ENCODE data around the gene NRCAM. TPM values are rescaled to one million over a fixed set of nuclear protein-coding genes. Genes with fewer than 3 reads are reported as not detected.
"Not testable (repeated sequence)": the region's sequence is repeated elsewhere in the genome, so short reads cannot be mapped to it uniquely, and the experiment has no call there.

The NRCAM gene
- total RNA-seq, 1 experiment from 2014 or later, result 1.1 TPM

DNA sequence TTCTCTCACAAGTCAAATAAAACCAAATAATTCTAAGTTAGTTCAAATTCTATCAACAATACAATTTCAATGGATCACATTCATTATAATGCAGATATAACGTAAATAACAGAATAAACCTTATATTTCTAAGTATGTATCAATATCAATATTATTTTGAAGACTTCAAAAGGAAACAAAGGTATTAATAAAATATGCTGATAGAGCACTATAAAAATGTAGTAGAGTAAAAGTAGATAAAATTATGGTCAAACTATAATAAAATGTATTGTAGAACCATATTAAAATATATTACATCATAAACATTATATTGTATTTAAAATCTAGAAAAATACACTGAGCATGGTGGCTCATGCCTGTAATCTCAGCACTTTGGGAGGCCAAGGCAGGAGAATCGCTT, 23.5 kb upstream of the NRCAM start:
- ChIA-PET CTCF (interaction anchor here (0.6 kb wide), 2 partner anchors 23 to 1171 kb away, joined by 3 read pairs; partner anchors contain the start of gene NRCAM), POLR2A (no interaction called here)
- Mint-ChIP-seq H3K27ac (ENCODE audit: low read depth, unreplicated experiment) (no peak overlapping the region), H3K9me3 (ENCODE audit: unreplicated experiment) (no peaks in the 10 kb centered on the region), H3K27me3 (ENCODE audit: insufficient read depth, unreplicated experiment) (no peaks in the 10 kb centered on the region), H3K4me3 (ENCODE audit: unreplicated experiment) (no peak overlapping the region), H3K4me1 (ENCODE audit: insufficient read depth, unreplicated experiment) (no peaks in the 10 kb centered on the region), H3K36me3 (ENCODE audit: insufficient read depth, unreplicated experiment) (peaks cover 33% of the 10 kb centered on the region)
- no TSS peak for BruUV-seq (replicated peaks)
- no peak for DNase-seq (ENCODE audit: unreplicated experiment)
- intact Hi-C loops (cut with micrococcal nuclease), result no loop called here
- TF ChIP-seq, protein P1, sequence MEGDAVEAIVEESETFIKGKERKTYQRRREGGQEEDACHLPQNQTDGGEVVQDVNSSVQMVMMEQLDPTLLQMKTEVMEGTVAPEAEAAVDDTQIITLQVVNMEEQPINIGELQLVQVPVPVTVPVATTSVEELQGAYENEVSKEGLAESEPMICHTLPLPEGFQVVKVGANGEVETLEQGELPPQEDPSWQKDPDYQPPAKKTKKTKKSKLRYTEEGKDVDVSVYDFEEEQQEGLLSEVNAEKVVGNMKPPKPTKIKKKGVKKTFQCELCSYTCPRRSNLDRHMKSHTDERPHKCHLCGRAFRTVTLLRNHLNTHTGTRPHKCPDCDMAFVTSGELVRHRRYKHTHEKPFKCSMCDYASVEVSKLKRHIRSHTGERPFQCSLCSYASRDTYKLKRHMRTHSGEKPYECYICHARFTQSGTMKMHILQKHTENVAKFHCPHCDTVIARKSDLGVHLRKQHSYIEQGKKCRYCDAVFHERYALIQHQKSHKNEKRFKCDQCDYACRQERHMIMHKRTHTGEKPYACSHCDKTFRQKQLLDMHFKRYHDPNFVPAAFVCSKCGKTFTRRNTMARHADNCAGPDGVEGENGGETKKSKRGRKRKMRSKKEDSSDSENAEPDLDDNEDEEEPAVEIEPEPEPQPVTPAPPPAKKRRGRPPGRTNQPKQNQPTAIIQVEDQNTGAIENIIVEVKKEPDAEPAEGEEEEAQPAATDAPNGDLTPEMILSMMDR (IDR thresholded peaks at IDR 0.05; ENCODE audit: unreplicated experiment), result no peak

GRCh38 chr7:108479118-108479517, 22.9 kb upstream of the NRCAM start:
- CTCF ChIA-PET, result interaction anchor here (0.6 to 0.7 kb wide), 4 partner anchors 23 to 1330 kb away, joined by 3 read pairs; partner anchors contain the start of gene NRCAM
- Mint-ChIP-seq H3K4me3 (ENCODE audit: unreplicated experiment) (no peak overlapping the region), H3K4me1 (ENCODE audit: insufficient read depth, unreplicated experiment) (no peaks in the 10 kb centered on the region), H3K9me3 (ENCODE audit: unreplicated experiment) (no peaks in the 10 kb centered on the region), H3K36me3 (ENCODE audit: insufficient read depth, unreplicated experiment) (peaks cover 27% of the 10 kb centered on the region), H3K27me3 (ENCODE audit: insufficient read depth, unreplicated experiment) (no peaks in the 10 kb centered on the region), H3K27ac (ENCODE audit: low read depth, unreplicated experiment) (no peak overlapping the region)
- TF ChIP-seq, protein P1 (IDR thresholded peaks at IDR 0.05; ENCODE audit: unreplicated experiment), result no peak
- POLR2A ChIA-PET, result no interaction called here
- BruUV-seq (replicated peaks), result no TSS peak
- intact Hi-C loops (cut with micrococcal nuclease), result no loop called here
- DNase-seq (ENCODE audit: unreplicated experiment), result no peak

DNA sequence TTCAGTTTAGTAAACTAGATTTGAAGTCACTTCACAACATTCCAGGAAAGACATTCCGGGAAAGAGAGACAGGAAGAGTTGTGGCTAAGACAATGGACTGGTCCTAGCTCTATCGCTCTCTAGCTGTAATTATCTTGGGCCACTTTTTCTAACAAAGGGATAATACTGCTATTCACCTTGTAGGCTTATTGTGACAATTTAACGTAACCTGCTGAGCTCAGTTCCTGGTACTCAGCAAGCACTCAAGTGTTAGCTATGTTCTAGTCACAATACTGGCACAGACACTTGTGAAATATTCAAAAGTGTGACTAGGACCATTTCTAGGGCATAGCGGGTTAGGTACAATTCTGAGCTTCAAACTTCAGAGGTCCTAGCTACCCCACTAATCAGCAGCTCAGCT, 12.0 kb upstream of the NRCAM start:
- DNase-seq (ENCODE audit: unreplicated experiment), result no peak
- H3K4me1 Mint-ChIP-seq (ENCODE audit: insufficient read depth, unreplicated experiment), result no peaks in the 10 kb centered on the region
- no peaks in the 10 kb centered on the region for H3K9me3 Mint-ChIP-seq (ENCODE audit: unreplicated experiment)
- intact Hi-C loops (cut with micrococcal nuclease), result no loop called here
- TF ChIP-seq, protein P1 (IDR thresholded peaks at IDR 0.05; ENCODE audit: unreplicated experiment), result no peak
- no peak overlapping the region for H3K27ac Mint-ChIP-seq (ENCODE audit: low read depth, unreplicated experiment)
- ChIA-PET POLR2A (no interaction called here), CTCF (interaction anchor here (0.6 to 1.5 kb wide), 5 partner anchors 8 to 359 kb away, joined by 3 to 8 read pairs (median 3); no protein-coding TSS in a partner anchor)
- no TSS peak for BruUV-seq (replicated peaks)
- H3K4me3 Mint-ChIP-seq (ENCODE audit: unreplicated experiment), result no peak overlapping the region
- H3K36me3 Mint-ChIP-seq (ENCODE audit: insufficient read depth, unreplicated experiment), result no peaks in the 10 kb centered on the region
- H3K27me3 Mint-ChIP-seq (ENCODE audit: insufficient read depth, unreplicated experiment), result no peaks in the 10 kb centered on the region

- H3K4me3 Mint-ChIP-seq (ENCODE audit: unreplicated experiment), result no peak overlapping the region
- BruUV-seq (replicated peaks), result no TSS peak
- TF ChIP-seq, protein P1 (IDR thresholded peaks at IDR 0.05; ENCODE audit: unreplicated experiment), result no peak
- CTCF ChIA-PET, result interaction anchor here (0.6 to 1.5 kb wide), 3 partner anchors 30 to 298 kb away, joined by 3 to 7 read pairs (median 3); no protein-coding TSS in a partner anchor
- no peaks in the 10 kb centered on the region for H3K36me3 Mint-ChIP-seq (ENCODE audit: insufficient read depth, unreplicated experiment)
- H3K27ac Mint-ChIP-seq (ENCODE audit: low read depth, unreplicated experiment), result no peak overlapping the region
- intact Hi-C loops (cut with micrococcal nuclease), result no loop called here
- no peaks in the 10 kb centered on the region for H3K27me3 Mint-ChIP-seq (ENCODE audit: insufficient read depth, unreplicated experiment)
- H3K9me3 Mint-ChIP-seq (ENCODE audit: unreplicated experiment), result no peaks in the 10 kb centered on the region
- no peak for DNase-seq (ENCODE audit: unreplicated experiment)
- no peaks in the 10 kb centered on the region for H3K4me1 Mint-ChIP-seq (ENCODE audit: insufficient read depth, unreplicated experiment)
- POLR2A ChIA-PET, result interaction anchor here (0.6 kb wide), 1 partner anchor 30 kb away, joined by 3 read pairs; no protein-coding TSS in a partner anchor
Observed at GRCh38 chr7:108467391-108467790, 11.2 kb upstream of the NRCAM start.

DNA sequence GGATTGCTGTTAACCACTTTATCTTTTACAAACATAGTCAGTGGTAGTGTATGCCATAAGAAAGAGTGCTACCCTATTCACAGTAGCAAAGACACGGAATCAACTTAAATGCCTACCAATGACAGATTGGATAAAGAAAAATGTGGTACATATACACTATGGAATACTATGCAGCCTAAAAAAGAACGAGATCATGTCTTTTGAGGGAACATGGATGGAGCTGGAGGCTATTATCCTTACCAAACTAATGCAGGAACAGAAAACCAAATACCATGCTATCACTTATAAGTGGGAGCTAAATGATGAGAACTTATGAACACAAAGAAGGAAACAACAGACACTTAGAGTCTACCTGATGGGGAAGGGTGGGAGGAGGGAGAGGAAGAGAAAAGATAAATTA, 10.1 kb upstream of the NRCAM start:
- DNase-seq (ENCODE audit: unreplicated experiment); H3K27me3 Mint-ChIP-seq (ENCODE audit: insufficient read depth, unreplicated experiment); POLR2A ChIA-PET; intact Hi-C loops (cut with micrococcal nuclease); H3K4me1 Mint-ChIP-seq (ENCODE audit: insufficient read depth, unreplicated experiment); BruUV-seq (replicated peaks); H3K27ac Mint-ChIP-seq (ENCODE audit: low read depth, unreplicated experiment); H3K9me3 Mint-ChIP-seq (ENCODE audit: unreplicated experiment); H3K4me3 Mint-ChIP-seq (ENCODE audit: unreplicated experiment); H3K36me3 Mint-ChIP-seq (ENCODE audit: insufficient read depth, unreplicated experiment): not testable (repeated sequence)
- CTCF ChIA-PET, result interaction anchor here (1.0 kb wide), 1 partner anchor 8 kb away, joined by 3 read pairs; no protein-coding TSS in a partner anchor

Data from MCF 10A (cell line).